Measurements from ENCODE around the gene ATP2A2. TPM values are rescaled to one million over a fixed set of nuclear protein-coding genes. Genes with fewer than 3 reads are reported as not detected.
A peak's percentile ranks its signal among the peaks of the same experiment; 100 is the strongest.

Gene ATP2A2
- total and polyA plus RNA-seq, 2 experiments from 2014 or later = 47.2 to 225 TPM

GRCh38 chr12:110371408-110372055 is 90.5 kb downstream of the ATP2A2 start (continued):
- TF ChIP-seq ZNF462 (CRISPR knock-in tag; IDR thresholded peaks at IDR 0.05) (no peak), JUNB (IDR thresholded peaks at IDR 0.05; ENCODE audit: unreplicated experiment) (no peak), EZH2 (IDR thresholded peaks at IDR 0.05; ENCODE audit: low read depth, unreplicated experiment) (no peak), ZNF331 (CRISPR knock-in tag; IDR thresholded peaks at IDR 0.05; ENCODE audit: low read depth) (no peak), EZH2phosphoT487 (IDR thresholded peaks at IDR 0.05; ENCODE audit: unreplicated experiment) (no peak), POLR2AphosphoS5 (IDR thresholded peaks at IDR 0.05; ENCODE audit: low read depth) (no peak), STAT1 (IDR thresholded peaks at IDR 0.05; ENCODE audit: unreplicated experiment) (no peak), ZNF114 (CRISPR knock-in tag; IDR thresholded peaks at IDR 0.05) (no peak), ETS1 (IDR thresholded peaks at IDR 0.05) (no peak)

GRCh38 chr12:110372056-110372425 is 91.0 kb downstream of the ATP2A2 start:
- peaks cover 4% of the 10 kb centered on the region; the same call in 1 of the 2 replicates for H4K20me1 ChIP-seq (replicated peaks; ENCODE audit: insufficient read depth)
- no peak overlapping the region for H3K27ac ChIP-seq (ENCODE audit: low read depth)
- H3K27me3 ChIP-seq (ENCODE audit: insufficient read depth) = no peaks in the 10 kb centered on the region
- no peak overlapping the region for H3K4me3 ChIP-seq
- ATAC-seq (peak; percentile 6; the same call in 2 of the 3 replicates), DNase-seq (ENCODE audit: low spot score) (no peak)
- no peaks in the 10 kb centered on the region for H3K4me1 Mint-ChIP-seq
- no peak overlapping the region for H3K4me3 Mint-ChIP-seq
- H3K79me2 ChIP-seq (replicated peaks; ENCODE audit: insufficient read depth) = no peaks in the 10 kb centered on the region
- no peak overlapping the region for H2AFZ ChIP-seq
- H3K4me1 ChIP-seq (ENCODE audit: insufficient read depth) = no peaks in the 10 kb centered on the region
- H3K9me2 ChIP-seq (ENCODE audit: insufficient read depth) = no peaks in the 10 kb centered on the region
- no peak overlapping the region for H3K4me2 ChIP-seq
- peaks cover 62% of the 10 kb centered on the region for H3K36me3 Mint-ChIP-seq (ENCODE audit: low read depth)
- peaks cover 2% of the 10 kb centered on the region for H3K27me3 Mint-ChIP-seq (ENCODE audit: insufficient read depth, low read depth, poor library complexity)
- no peaks in the 10 kb centered on the region for H3K9me3 Mint-ChIP-seq
- H3K36me3 ChIP-seq (ENCODE audit: insufficient read depth) = peaks cover 38% of the 10 kb centered on the region
- H3K27ac Mint-ChIP-seq = no peak overlapping the region
- peaks cover 18% of the 10 kb centered on the region for H3F3A ChIP-seq (replicated peaks; ENCODE audit: low read depth)
- TF ChIP-seq CREB1 (CRISPR knock-in tag; IDR thresholded peaks at IDR 0.05; ENCODE audit: low read depth) (no peak), REST (IDR thresholded peaks at IDR 0.05; ENCODE audit: unreplicated experiment) (no peak), ZNF331 (CRISPR knock-in tag; IDR thresholded peaks at IDR 0.05; ENCODE audit: low read depth) (no peak), POLR2AphosphoS5 (IDR thresholded peaks at IDR 0.05; ENCODE audit: low read depth) (peak; percentile 46)
